Astrocyte of the spinal cord (primary cell): Measurements from ENCODE around the gene UBASH3B.

Experiments
- DNase-seq: peaks from one replicate; pipeline ENCODE4 v3.0.0; 2011; ENCODE audit warnings: low read depth, low spot score
- H3K4me3 ChIP-seq: 2 replicates; pipeline ENCODE4 v1.5.1; 2011; ENCODE audit warnings: low read depth, mild to moderate bottlenecking, low read length, moderate library complexity
- in situ Hi-C: cut with HindIII; loops from 2 replicates; pipeline ENCODE4 v1.10.0; 2017; ENCODE audit warnings: low sequenced_read_pairs
- TF ChIP-seq, protein P1 (sequence below): IDR thresholded peaks from 2 replicates; pipeline ENCODE4 v1.5.1; 2012; ENCODE audit warnings: low read depth, mild to moderate bottlenecking, low read length, inconsistent platforms

The UBASH3B gene

DNA sequence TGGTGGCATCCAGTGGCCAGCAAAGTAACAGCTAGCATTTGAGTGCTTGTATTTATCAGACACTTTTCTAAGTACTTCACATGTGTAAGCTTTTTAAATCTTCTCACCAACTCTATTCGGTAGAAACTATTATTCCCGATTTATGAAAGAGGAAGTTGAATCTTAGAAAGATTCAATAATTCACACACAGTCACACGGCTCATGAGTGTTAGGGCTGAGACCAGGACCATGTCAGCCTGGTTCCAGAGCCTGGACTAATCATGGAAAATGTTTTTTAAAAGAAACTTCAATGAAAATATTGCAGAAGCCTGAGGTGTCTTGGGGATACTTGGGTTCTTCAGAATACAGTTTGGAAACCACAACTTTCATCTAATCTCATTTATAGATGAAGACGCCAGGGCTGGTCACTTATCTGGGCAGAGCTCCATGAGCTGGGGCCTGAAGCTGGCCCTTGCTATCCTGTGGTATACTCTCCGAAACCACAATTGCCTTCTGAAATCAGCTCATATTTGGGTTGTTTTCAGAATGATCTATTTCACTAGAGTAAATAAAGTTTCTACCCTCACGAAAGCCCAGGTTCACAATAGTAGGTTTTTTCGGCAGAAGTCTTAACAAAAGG is 178.4 kb downstream of the UBASH3B start:
- TF ChIP-seq, protein P1, sequence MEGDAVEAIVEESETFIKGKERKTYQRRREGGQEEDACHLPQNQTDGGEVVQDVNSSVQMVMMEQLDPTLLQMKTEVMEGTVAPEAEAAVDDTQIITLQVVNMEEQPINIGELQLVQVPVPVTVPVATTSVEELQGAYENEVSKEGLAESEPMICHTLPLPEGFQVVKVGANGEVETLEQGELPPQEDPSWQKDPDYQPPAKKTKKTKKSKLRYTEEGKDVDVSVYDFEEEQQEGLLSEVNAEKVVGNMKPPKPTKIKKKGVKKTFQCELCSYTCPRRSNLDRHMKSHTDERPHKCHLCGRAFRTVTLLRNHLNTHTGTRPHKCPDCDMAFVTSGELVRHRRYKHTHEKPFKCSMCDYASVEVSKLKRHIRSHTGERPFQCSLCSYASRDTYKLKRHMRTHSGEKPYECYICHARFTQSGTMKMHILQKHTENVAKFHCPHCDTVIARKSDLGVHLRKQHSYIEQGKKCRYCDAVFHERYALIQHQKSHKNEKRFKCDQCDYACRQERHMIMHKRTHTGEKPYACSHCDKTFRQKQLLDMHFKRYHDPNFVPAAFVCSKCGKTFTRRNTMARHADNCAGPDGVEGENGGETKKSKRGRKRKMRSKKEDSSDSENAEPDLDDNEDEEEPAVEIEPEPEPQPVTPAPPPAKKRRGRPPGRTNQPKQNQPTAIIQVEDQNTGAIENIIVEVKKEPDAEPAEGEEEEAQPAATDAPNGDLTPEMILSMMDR = no peak
- no peak for DNase-seq
- no peak overlapping the region for H3K4me3 ChIP-seq
- in situ Hi-C loops = no loop called here

DNA sequence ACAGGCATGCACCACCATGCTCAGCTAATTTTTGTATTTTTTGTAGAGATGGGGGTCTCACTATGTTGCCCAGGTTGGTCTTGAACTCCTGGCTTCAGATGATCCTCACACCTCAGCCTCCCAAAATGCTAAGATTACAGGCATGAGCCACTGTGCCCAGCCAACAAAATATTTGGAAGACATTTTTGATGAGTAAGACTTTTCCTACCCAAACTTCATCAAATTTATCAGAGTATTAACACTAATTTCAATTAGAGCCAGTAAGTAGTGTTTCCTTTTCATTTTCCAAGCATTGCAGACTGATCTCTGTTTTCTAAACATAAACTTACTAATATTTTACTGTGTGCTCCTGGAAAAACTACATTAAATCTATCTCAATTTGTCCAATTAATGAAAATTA is 181.4 kb downstream of the UBASH3B start:
- no peak overlapping the region for H3K4me3 ChIP-seq
- TF ChIP-seq, protein P1 = no peak
- no peak for DNase-seq
- in situ Hi-C loops = no loop called here

DNA sequence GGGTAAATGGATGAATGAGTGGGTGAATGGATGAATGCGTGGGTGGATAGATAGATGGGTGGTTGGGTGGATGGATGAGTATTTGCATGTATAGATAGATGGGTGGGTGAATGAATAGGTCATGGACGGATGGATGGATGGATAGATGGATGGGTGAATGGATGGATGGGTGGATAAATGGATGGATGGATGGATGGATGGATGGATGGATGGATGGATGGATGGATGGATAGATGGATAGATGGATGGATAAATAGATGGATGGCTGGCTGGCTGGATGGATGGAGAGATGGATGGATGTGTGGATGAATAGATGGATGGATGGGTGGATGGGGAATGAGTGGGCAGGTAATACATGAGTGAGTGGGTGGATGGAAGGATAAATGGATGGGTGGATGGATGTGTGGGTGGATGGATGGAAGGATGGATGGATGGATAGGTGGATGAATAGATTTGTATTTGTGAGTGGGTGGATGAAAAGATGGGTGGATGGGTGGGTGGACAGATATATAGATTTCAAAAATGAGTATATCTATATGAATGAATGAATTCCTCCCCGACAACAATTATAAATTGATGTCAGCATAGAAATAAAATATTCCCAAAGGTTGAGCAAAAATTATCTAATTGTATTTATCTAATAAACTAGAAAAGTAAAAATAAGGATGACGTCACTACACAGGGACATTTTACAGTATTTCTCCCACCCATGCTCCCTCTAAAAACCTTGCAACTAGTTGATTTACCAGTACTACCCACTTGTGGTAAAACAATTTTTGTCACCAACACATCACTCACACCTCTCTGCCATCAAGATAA is 182.2 kb downstream of the UBASH3B start:
- in situ Hi-C loops = no loop called here
- no peak overlapping the region for H3K4me3 ChIP-seq
- TF ChIP-seq, protein P1 = no peak
- DNase-seq = no peak

- no peak for DNase-seq
- TF ChIP-seq, protein P1 = no peak
- H3K4me3 ChIP-seq = no peak overlapping the region
- in situ Hi-C loops = no loop called here
Measured at GRCh38 chr11:122843281-122844141, 188.0 kb downstream of the UBASH3B start.

- in situ Hi-C loops = no loop called here
Measured at GRCh38 chr11:122847466-122847865, 191.9 kb downstream of the UBASH3B start.

DNA sequence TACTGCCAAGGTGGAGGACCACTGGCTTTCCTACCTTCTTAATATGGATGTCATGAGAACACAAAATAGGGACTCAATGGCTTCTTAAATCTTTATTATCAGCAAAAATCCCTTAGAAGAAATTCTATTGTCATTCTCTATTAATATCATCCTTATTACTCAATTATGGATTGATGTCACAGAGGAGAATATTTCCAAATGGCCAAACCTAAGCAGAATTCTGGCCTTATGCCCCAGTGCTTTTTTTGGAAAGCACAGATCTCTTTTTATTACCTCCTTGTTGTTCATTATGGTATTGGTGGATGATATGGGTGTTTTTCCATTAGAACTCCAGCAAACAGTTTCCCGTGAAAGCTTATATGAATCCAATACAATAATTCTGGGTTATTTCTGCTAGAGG is 192.7 kb downstream of the UBASH3B start:
- H3K4me3 ChIP-seq = no peak overlapping the region
- in situ Hi-C loops = no loop called here
- TF ChIP-seq, protein P1 = no peak
- no peak for DNase-seq

More at GRCh38 chr11:122847466-122847865, 191.9 kb downstream of the UBASH3B start:
- TF ChIP-seq, protein P1 = no peak
- DNase-seq = no peak
- H3K4me3 ChIP-seq = no peak overlapping the region
